Ishikawa (cell line): ENCODE data around the gene SPATA2.

Source experiments
- CEBPB ChIP-seq: IDR thresholded peaks from 2 replicates; pipeline ENCODE4 v1.6.1; 2012
- CREB1 ChIP-seq: IDR thresholded peaks from 2 replicates; pipeline ENCODE4 v1.6.1; 2012; ENCODE audit warnings: low read depth
- EGR1 ChIP-seq: IDR thresholded peaks from 2 replicates; pipeline ENCODE4 v1.6.1; 2012
- EP300 ChIP-seq: IDR thresholded peaks from 2 replicates; pipeline ENCODE4 v1.6.1; 2012; ENCODE audit warnings: borderline replicate concordance
- FOXM1 ChIP-seq: IDR thresholded peaks from 2 replicates; pipeline ENCODE4 v1.6.1; 2012; ENCODE audit warnings: low read depth, borderline replicate concordance
- MAX ChIP-seq: IDR thresholded peaks from 2 replicates; pipeline ENCODE4 v1.6.1; 2012
- NFIC ChIP-seq: IDR thresholded peaks from 2 replicates; pipeline ENCODE4 v1.6.1; 2012
- RAD21 ChIP-seq: IDR thresholded peaks from 2 replicates; pipeline ENCODE4 v1.6.1; 2012; ENCODE audit warnings: low read depth
- REST ChIP-seq: IDR thresholded peaks from 2 replicates; pipeline ENCODE4 v1.6.1; 2012; ENCODE audit warnings: low read depth, mild to moderate bottlenecking
- TAF1 ChIP-seq: IDR thresholded peaks from 2 replicates; pipeline ENCODE4 v1.6.1; 2012; ENCODE audit warnings: low read depth, mild to moderate bottlenecking
- TCF12 ChIP-seq: IDR thresholded peaks from 2 replicates; pipeline ENCODE4 v1.6.1; 2012; ENCODE audit warnings: low read depth
- TEAD4 ChIP-seq: IDR thresholded peaks from 2 replicates; pipeline ENCODE4 v1.6.1; 2012
- USF1 ChIP-seq: IDR thresholded peaks from 2 replicates; pipeline ENCODE4 v1.6.1; 2012
- YY1 ChIP-seq: IDR thresholded peaks from 2 replicates; pipeline ENCODE4 v1.6.1; 2012; ENCODE audit warnings: low read depth
- ZBTB7A ChIP-seq: IDR thresholded peaks from 2 replicates; pipeline ENCODE4 v1.6.1; 2012; ENCODE audit warnings: low read depth

The SPATA2 gene

GRCh38 chr20:49891476-49892110 lies 23.7 kb downstream of the SPATA2 start:
- no peak for TF ChIP-seq MAX
- TF ChIP-seq TEAD4: no peak
- no peak for TF ChIP-seq TAF1
- TF ChIP-seq TCF12: no peak
- no peak for TF ChIP-seq CEBPB
- no peak for TF ChIP-seq FOXM1
- no peak for TF ChIP-seq EP300
- no peak for TF ChIP-seq YY1
- TF ChIP-seq USF1: no peak
- no peak for TF ChIP-seq CREB1
- no peak for TF ChIP-seq ZBTB7A
- TF ChIP-seq EGR1: no peak
- TF ChIP-seq RAD21: no peak
- TF ChIP-seq NFIC: no peak
- no peak for TF ChIP-seq REST

DNA sequence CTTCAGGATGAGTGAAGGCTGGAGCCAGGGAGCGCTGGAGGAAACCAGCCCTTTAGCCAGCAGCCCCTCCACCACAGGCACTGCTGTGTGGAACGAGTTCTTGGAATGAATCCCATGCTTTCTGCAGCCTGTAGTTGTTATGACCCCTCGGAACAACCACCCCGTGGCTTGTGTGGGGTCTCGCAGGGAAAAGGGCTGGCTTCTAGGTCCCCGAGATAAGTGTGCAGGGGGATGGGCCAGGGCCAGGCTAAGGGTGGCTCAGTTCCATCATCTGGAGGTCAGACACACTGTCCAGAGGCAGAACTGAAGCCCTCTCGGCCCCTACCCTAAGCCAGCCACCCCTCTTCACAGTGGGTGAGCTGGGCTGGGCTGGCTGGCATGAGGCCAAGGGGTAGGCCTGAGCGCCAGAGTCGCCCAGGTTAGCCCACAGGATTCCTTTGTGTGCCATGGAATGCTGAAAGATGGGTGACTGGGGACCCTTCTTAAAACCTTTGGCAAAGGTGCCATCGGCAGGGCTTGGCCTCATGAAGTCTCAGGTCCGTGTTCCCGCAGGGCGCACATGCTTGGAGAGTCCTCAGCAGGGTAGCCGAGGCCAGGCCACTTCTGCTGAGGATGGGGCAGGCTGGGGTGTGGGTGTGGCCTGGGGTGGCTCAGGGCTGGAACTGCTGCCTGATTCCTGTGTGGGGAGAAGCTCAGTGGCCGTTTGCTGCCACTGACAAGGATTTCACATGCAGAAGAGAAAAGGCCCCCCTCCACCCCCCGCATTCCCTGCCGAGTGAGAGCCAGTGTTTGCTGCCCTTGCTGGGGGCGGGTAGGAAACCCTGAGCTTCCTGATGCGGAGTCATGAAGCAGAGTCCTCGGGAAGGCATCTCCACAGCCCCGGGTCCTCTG lies 24.6 kb downstream of the SPATA2 start:
- TF ChIP-seq CEBPB (no peak), YY1 (no peak), RAD21 (no peak), NFIC (peak; percentile 45; the same call in 1 of the 2 replicates), CREB1 (no peak), TAF1 (no peak), EGR1 (no peak), EP300 (no peak)

GRCh38 chr20:49889935-49890333 lies 25.4 kb downstream of the SPATA2 start:
- TF ChIP-seq RAD21 (peak; percentile 61), TEAD4 (no peak)

DNA sequence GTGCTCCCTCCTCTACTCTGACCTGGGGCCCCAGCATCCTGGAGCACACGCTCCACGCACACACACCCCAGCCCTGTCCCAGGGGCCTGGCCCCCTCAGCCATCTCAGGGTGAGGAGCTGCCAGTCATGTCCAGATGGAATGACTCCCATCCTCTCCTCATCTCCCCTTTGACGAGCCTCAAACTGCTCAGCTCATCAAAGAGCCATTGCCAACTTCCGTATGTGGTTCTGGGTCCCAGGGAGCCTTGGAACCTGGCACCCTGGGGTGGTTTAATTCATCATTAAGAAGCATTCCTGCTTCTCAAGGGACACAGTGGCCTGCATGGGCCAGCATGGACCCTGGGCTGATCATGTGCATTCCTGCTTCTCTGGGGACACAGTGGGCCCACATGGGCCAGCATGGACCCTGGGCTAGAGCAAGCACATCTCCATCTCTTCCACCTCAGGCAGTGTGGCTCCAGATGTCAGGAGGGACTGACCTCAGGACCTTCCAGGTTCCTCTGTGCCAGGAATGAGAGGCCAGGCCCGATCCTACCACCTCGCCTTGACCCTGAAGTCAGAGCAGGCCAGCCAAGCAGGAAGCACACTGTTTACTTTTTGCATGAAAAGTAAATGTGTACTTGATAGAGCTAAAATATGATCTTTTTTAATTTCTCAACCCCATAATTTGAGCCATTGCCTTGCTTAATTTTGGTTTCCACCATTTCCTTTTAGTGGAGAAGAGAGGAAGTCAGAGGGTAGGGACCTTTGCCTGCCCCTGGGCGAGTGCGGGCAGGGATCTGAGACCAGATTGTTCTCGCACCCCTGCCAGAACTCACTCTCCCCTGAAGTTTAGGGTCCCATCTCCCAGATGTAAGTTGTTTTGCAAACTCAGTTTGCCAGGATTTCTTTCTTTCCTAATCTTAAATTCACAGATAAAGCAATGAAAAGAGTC lies 26.1 kb downstream of the SPATA2 start:
- TF ChIP-seq CREB1 (no peak), RAD21 (no peak), EGR1 (no peak), TAF1 (no peak), YY1 (no peak), FOXM1 (no peak), USF1 (no peak), ZBTB7A (no peak), CEBPB (no peak), REST (no peak), TCF12 (no peak)

GRCh38 chr20:49888212-49889000 lies 26.9 kb downstream of the SPATA2 start:
- TF ChIP-seq RAD21 (peak; percentile 88), NFIC (no peak)
